ENCODE results near the gene EPSTI1.
"Not testable (repeated sequence)": the region's sequence is repeated elsewhere in the genome, so short reads cannot be mapped to it uniquely, and the experiment has no call there.

The EPSTI1 gene

GRCh38 chr13:43005460-43006236 lies 13.6 kb upstream of the EPSTI1 start:
- no peak for DNase-seq (ENCODE audit: low spot score)

GRCh38 chr13:43003729-43004128 lies 11.7 kb upstream of the EPSTI1 start:
- DNase-seq (ENCODE audit: low spot score): no peak

GRCh38 chr13:43003010-43003409 lies 11.0 kb upstream of the EPSTI1 start:
- DNase-seq (ENCODE audit: low spot score): no peak

- no peak for DNase-seq (ENCODE audit: low spot score)
Measured at GRCh38 chr13:43002021-43002420, 10.0 kb upstream of the EPSTI1 start.

GRCh38 chr13:43000676-43001075 lies 8.6 kb upstream of the EPSTI1 start:
- no peak for DNase-seq (ENCODE audit: low spot score)

- no peak for DNase-seq (ENCODE audit: low spot score)
Measured at GRCh38 chr13:42999491-42999890, 7.5 kb upstream of the EPSTI1 start.

GRCh38 chr13:42997381-42997780 lies 5.3 kb upstream of the EPSTI1 start:
- no peak for DNase-seq (ENCODE audit: low spot score)

GRCh38 chr13:42996584-42996983 lies 4.5 kb upstream of the EPSTI1 start:
- DNase-seq (ENCODE audit: low spot score): peak; percentile 38

GRCh38 chr13:42994878-42995277 lies 2.8 kb upstream of the EPSTI1 start:
- no peak for DNase-seq (ENCODE audit: low spot score)

GRCh38 chr13:42992764-42993122 lies 702 bp upstream of the EPSTI1 start:
- DNase-seq (ENCODE audit: low spot score): no peak

- not testable (repeated sequence) for DNase-seq (ENCODE audit: low spot score)
Measured at GRCh38 chr13:42991233-42991897, 676 bp downstream of the EPSTI1 start.

GRCh38 chr13:42990291-42991232 lies 1.5 kb downstream of the EPSTI1 start:
- DNase-seq (ENCODE audit: low spot score): no peak

- no peak for DNase-seq (ENCODE audit: low spot score)
Measured at GRCh38 chr13:42986176-42986574, 5.9 kb downstream of the EPSTI1 start.

GRCh38 chr13:42985312-42986175 lies 6.5 kb downstream of the EPSTI1 start:
- DNase-seq (ENCODE audit: low spot score): no peak

GRCh38 chr13:42984691-42985090 lies 7.3 kb downstream of the EPSTI1 start:
- no peak for DNase-seq (ENCODE audit: low spot score)

- DNase-seq (ENCODE audit: low spot score): no peak
Measured at GRCh38 chr13:42984026-42984425, 8.0 kb downstream of the EPSTI1 start.

- DNase-seq (ENCODE audit: low spot score): no peak
Measured at GRCh38 chr13:42981853-42982252, 10.2 kb downstream of the EPSTI1 start.

- DNase-seq (ENCODE audit: low spot score): no peak
Measured at GRCh38 chr13:42981317-42981716, 10.7 kb downstream of the EPSTI1 start.

- DNase-seq (ENCODE audit: low spot score): no peak
Measured at GRCh38 chr13:42977219-42977659, 14.8 kb downstream of the EPSTI1 start.

GRCh38 chr13:42976066-42976465 lies 16.0 kb downstream of the EPSTI1 start:
- DNase-seq (ENCODE audit: low spot score): no peak

- no peak for DNase-seq (ENCODE audit: low spot score)
Measured at GRCh38 chr13:42973581-42973980, 18.5 kb downstream of the EPSTI1 start.

Measured in kidney capillary endothelial cell (primary cell).